Psoas muscle (tissue), 8 donors: Measurements from ENCODE around the gene COLQ. TPM values are rescaled to one million over a fixed set of nuclear protein-coding genes. Genes with fewer than 3 reads are reported as not detected.
"Not testable (repeated sequence)": the region's sequence is repeated elsewhere in the genome, so short reads cannot be mapped to it uniquely, and the experiment has no call there.

Experiments
- ATAC-seq, 4 donors: fragments of 200-7000 bp; cut with Tn5 transposase; one replicate each; pipeline ENCODE4 v1.9.1; 2020; ENCODE audit warnings: moderate library complexity in 3 of 4, mild to moderate bottlenecking in 2 of 4
- DNase-seq, 2 donors: peaks; one replicate each; pipeline ENCODE4 v3.0.0-alpha.2; 2020
- H3K27ac ChIP-seq: fragments of 200-600 bp; one replicate; pipeline ENCODE4 v1.8.0; 2022
- H3K27me3 ChIP-seq, 3 donors: fragments of 200-600 bp in 1 of 3; one replicate each; pipeline versions ENCODE4 v1.6.1 to v1.8.0; 2013 to 2022; ENCODE audit warnings: low read length in 2 of 3, mild to moderate bottlenecking in 2 of 3, moderate library complexity in 1 of 3; ENCODE audit not compliant: insufficient read depth in 3 of 3
- H3K36me3 ChIP-seq, 2 donors: fragments of 200-600 bp in 1 of 2; one replicate each; pipeline versions ENCODE4 v1.6.1 to v1.8.0; 2013 to 2022; ENCODE audit warnings: low read depth in 1 of 2, mild to moderate bottlenecking in 1 of 2, moderate library complexity in 1 of 2; ENCODE audit not compliant: insufficient read depth in 1 of 2
- H3K4me1 ChIP-seq: fragments of 200-600 bp; one replicate; pipeline ENCODE4 v1.8.0; 2022
- H3K4me3 ChIP-seq: fragments of 200-600 bp; one replicate; pipeline ENCODE4 v1.8.0; 2022; ENCODE audit warnings: mild to moderate bottlenecking
- H3K9me3 ChIP-seq: fragments of 200-600 bp; one replicate; pipeline ENCODE4 v1.8.0; 2022
- WGBS, 3 donors: extraction: QIAGEN DNeasy Blood & Tissue Kit; methylation state at CpG; one replicate each; pipeline versions ENCODE4 v1.1.6 to v1.1.7; 2013; 5-methylcytosine and 5-hydroxymethylcytosine counted together
- intact Hi-C, 2 donors: fragments of 100-400 bp; cut with DNase I; formaldehyde crosslinking; loops; one replicate each; pipeline versions ENCODE4 v1.11.0 to v1.14.2; 2022
- polyA plus RNA-seq, 3 donors: library from polyadenylated mRNA; stranded (reverse); fragments of 200-250 nt; gene quantifications; one replicate each; pipeline ENCODE4 v1.2.3, GENCODE V29; 2013
- total RNA-seq, 4 donors: library from RNA; stranded (reverse); fragmentation: NEBNext Ultra II Directional in 2 of 4; extraction: Animal tissue kit (Norgen Biotek cat#: 25700) in 2 of 4; gene quantifications; one replicate each; pipeline versions ENCODE4 v1.2.1 to v1.2.4, GENCODE V29; 2021 to 2023
- TF ChIP-seq, protein P1 (sequence below): fragments of 200-600 bp; IDR thresholded peaks from one replicate; pipeline ENCODE4 v1.8.0; 2022; ENCODE audit warnings: antibody characterized with exemption
- donor health status: healthy with polysubstance abuse.
- donor health status: DM: no; HTN: no; CAD: no; lungs with moderate emphysema.
- donor health status: Bipolar disorder and iron deficiency.
- donor health status: healthy.
- donor health status: DM: yes; HTN: yes; CAD: no.
- donor health status: DM: no; HTN: no; CAD: no.
- donor health status: DM: no; HTN: no; CAD: no.
- donor health status: DM: yes; HTN: yes; CAD: no.

COLQ gene
- total and polyA plus RNA-seq, 7 donors: 4.6 to 18.2 (median 10.0) TPM

DNA sequence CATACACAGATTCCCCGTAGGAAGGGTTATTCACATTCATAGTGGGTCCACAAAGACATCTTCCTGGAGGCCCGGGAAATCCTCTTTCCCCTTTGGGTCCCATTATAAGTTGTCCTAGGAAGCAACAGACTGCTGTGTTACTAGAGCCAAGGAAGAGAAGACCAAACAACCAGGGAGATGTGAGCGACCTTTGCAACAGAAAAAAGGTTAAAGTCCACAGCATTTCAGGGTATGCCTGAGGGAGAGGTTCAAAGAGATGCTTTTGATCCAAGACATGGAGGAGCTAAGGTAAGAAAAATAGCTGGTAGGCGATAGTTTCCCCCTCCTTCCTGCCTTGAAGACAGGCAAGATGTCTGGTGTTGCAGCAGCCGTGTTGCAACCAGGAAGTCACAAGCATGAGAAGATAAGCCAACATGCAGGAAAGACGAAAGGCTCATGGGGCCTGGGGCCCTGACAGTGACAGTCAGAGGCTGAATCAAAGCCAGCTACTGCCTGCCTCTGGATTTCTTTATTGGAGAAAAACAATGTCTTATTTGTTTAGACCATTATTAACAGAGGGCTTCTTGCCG is 63.2 kb downstream of the COLQ start:
- TF ChIP-seq, protein P1, sequence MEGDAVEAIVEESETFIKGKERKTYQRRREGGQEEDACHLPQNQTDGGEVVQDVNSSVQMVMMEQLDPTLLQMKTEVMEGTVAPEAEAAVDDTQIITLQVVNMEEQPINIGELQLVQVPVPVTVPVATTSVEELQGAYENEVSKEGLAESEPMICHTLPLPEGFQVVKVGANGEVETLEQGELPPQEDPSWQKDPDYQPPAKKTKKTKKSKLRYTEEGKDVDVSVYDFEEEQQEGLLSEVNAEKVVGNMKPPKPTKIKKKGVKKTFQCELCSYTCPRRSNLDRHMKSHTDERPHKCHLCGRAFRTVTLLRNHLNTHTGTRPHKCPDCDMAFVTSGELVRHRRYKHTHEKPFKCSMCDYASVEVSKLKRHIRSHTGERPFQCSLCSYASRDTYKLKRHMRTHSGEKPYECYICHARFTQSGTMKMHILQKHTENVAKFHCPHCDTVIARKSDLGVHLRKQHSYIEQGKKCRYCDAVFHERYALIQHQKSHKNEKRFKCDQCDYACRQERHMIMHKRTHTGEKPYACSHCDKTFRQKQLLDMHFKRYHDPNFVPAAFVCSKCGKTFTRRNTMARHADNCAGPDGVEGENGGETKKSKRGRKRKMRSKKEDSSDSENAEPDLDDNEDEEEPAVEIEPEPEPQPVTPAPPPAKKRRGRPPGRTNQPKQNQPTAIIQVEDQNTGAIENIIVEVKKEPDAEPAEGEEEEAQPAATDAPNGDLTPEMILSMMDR: no peak
- H3K36me3 ChIP-seq: peaks cover 0 to 51% of the 10 kb centered on the region in 2 donors
- H3K27me3 ChIP-seq: no peaks in the 10 kb centered on the region
- intact Hi-C loops: no loop called here
- 91 to 98% (median 94%) methylated on average over 7 of the region's 7 CpGs for WGBS, 3 donors
- H3K4me1 ChIP-seq: no peaks in the 10 kb centered on the region
- ATAC-seq (no peak), DNase-seq (no peak)
- no peak overlapping the region for H3K27ac ChIP-seq
- no peaks in the 10 kb centered on the region for H3K9me3 ChIP-seq
- no peak overlapping the region for H3K4me3 ChIP-seq

DNA sequence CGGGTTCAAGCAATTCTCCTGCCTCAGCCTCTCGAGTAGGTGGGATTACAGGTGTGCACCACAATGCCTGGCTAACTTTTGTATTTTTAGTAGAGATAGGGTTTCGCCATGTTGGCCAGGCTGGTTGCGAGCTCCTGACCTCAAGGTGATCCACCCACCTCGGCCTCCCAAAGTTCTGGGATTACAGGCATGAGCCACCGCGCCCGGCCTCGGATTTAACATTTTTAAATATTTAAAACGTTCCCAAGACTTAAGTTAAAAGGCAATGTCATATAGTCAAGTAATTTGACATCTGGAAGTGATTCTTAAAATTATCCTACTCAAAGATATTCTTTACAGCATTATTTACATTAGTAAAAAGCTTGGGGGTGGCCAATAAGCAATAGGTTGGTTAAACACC is 64.6 kb downstream of the COLQ start:
- ATAC-seq, DNase-seq, H3K27me3 ChIP-seq, intact Hi-C loops, H3K27ac ChIP-seq, H3K4me1 ChIP-seq, H3K4me3 ChIP-seq, H3K9me3 ChIP-seq: not testable (repeated sequence)
- WGBS, 3 donors: 88 to 93% (median 89%) methylated on average over 10 of the region's 10 CpGs
- peaks cover 0 to 52% of the 10 kb centered on the region in 2 donors for H3K36me3 ChIP-seq

DNA sequence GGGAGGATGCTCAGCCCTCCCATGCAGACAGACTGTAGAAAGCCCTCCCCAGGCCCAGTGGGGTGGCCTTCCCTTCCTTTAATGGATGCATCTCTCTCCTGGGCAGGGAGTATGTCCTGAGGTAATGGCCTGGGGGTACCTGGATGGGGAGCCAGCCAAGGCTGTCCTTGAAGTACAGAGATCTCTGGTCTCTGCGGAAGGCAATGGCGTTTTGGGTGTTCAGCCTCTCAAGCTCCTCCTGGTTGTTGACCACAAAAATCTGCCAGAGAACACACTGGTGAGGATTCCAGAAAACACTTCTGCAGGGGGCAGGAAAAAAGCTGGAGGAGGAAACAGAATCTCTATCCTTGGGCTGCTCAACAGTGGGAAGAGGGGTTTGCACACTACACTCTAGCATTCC is 65.2 kb downstream of the COLQ start:
- Histone ChIP-seq H3K27me3 (no peaks in the 10 kb centered on the region), H3K4me3 (no peak overlapping the region), H3K36me3 (peaks cover 0 to 56% of the 10 kb centered on the region in 2 donors), H3K27ac (no peak overlapping the region), H3K9me3 (no peaks in the 10 kb centered on the region), H3K4me1 (no peaks in the 10 kb centered on the region)
- ATAC-seq: no peak
- TF ChIP-seq, protein P1: no peak
- DNase-seq: no peak
- intact Hi-C loops: no loop called here
- 93 to 96% (median 96%) methylated on average over 2 of the region's 2 CpGs for WGBS, 3 donors

DNA sequence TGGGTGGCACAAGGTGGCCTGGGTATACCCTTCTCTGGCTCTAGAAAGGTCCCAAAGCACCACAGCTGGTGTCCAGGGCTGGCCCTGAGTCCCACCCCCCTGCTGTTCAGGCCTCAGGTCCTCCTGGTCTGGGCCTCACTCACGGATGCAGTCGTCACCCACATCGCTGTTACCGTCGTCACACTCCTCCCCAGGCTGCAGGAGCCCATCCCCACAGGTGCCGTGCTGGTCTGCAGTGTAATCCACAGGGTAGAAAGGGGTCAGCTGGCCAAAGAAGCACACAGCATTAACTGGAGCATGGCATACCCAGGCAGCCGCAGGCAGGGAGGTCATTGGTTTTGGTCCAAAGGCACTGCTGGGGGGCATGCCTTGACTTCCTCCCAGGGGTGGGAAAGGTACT is 65.8 kb downstream of the COLQ start:
- no peaks in the 10 kb centered on the region for H3K4me1 ChIP-seq
- TF ChIP-seq, protein P1: no peak
- WGBS, 3 donors: 83 to 92% (median 86%) methylated on average over 7 of the region's 7 CpGs
- intact Hi-C loops: no loop called here
- peaks cover 0 to 61% of the 10 kb centered on the region in 2 donors for H3K36me3 ChIP-seq
- no peaks in the 10 kb centered on the region for H3K9me3 ChIP-seq
- H3K27me3 ChIP-seq: no peaks in the 10 kb centered on the region
- no peak overlapping the region for H3K4me3 ChIP-seq
- ATAC-seq (no peak), DNase-seq (no peak)
- no peak overlapping the region for H3K27ac ChIP-seq

DNA sequence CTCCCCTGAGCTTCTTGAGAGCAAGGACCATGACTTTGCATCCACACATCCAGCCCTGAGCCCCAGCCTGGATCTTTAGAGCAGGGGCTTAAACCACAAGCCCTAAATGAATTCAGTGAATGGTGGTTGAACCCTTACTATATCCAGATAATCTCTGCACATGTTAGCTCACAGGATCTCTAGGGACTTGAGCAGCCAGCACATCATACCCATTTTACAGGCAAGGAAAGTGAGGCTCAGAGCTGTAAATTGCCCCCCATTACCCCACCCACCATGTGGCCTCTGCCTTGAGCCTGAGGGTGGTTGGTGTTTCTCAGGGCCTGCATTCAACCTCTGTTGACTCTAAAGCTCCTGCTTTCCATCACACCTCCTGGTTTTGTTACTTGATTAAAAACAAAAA is 66.5 kb downstream of the COLQ start:
- ATAC-seq: no peak

More for the DNA sequence above, 66.5 kb downstream of the COLQ start:
- Histone ChIP-seq H3K4me3 (no peak overlapping the region), H3K36me3 (peaks cover 0 to 69% of the 10 kb centered on the region in 2 donors), H3K9me3 (no peaks in the 10 kb centered on the region), H3K4me1 (no peaks in the 10 kb centered on the region), H3K27me3 (no peaks in the 10 kb centered on the region), H3K27ac (no peak overlapping the region)
- no peak for DNase-seq
- TF ChIP-seq, protein P1: no peak
- intact Hi-C loops: no loop called here
